Neural cell (in vitro differentiated cells): ENCODE results near the gene DENND4A. TPM values are rescaled to one million over a fixed set of nuclear protein-coding genes. Genes with fewer than 3 reads are reported as not detected.

Source experiments
- H2AFZ ChIP-seq: fragments of 200-600, 300-800 bp; sonication (generic), shearing (Covaris generic); 2 replicates; pipeline ENCODE4 v1.6.0; 2014; ENCODE audit warnings: low read depth, mild to moderate bottlenecking, antibody characterized with exemption, low read length, moderate library complexity
- H3F3A ChIP-seq: fragments of 200-600 bp; shearing (Covaris generic); 2 replicates; pipeline ENCODE4 v1.6.1; 2016; ENCODE audit warnings: mild to moderate bottlenecking, moderate library complexity, mixed read lengths, antibody characterized with exemption, low read length; ENCODE audit not compliant: insufficient read depth, poor library complexity, severe bottlenecking
- H3K27ac ChIP-seq: fragments of 200-600, 300-800 bp; sonication (generic), shearing (Covaris generic); 2 replicates; pipeline ENCODE4 v1.5.1; 2014; ENCODE audit warnings: mild to moderate bottlenecking, low read length, moderate library complexity
- H3K27me3 ChIP-seq: fragments of 300-800, 200-600 bp; sonication (generic), shearing (Covaris generic); 2 replicates; pipeline ENCODE4 v1.6.0; 2014; ENCODE audit warnings: mild to moderate bottlenecking, low read depth, low read length, moderate library complexity; ENCODE audit not compliant: insufficient read depth
- H3K36me3 ChIP-seq: fragments of 300-800, 200-600 bp; sonication (generic), shearing (Covaris generic); 2 replicates; pipeline ENCODE4 v1.5.1; 2014; ENCODE audit warnings: mild to moderate bottlenecking, antibody characterized with exemption, low read length, moderate library complexity; ENCODE audit not compliant: insufficient read depth
- H3K4me2 ChIP-seq: fragments of 300-800, 200-600 bp; sonication (generic), shearing (Covaris generic); 2 replicates; pipeline ENCODE4 v1.6.0; 2014; ENCODE audit warnings: mild to moderate bottlenecking, low read length
- H3K4me3 ChIP-seq: fragments of 300-800, 200-600 bp; sonication (generic), shearing (Covaris generic); 2 replicates; pipeline ENCODE4 v1.5.1; 2014; ENCODE audit warnings: mild to moderate bottlenecking, low read length, moderate library complexity
- H3K79me2 ChIP-seq: fragments of 200-600 bp; shearing (Covaris generic); replicated peaks from 2 replicates; pipeline ENCODE4 v1.6.0; 2014; ENCODE audit warnings: mild to moderate bottlenecking, low read length, moderate library complexity; ENCODE audit not compliant: insufficient read depth
- H3K9ac ChIP-seq: fragments of 300-800, 200-600 bp; sonication (generic), shearing (Covaris generic); 2 replicates; pipeline ENCODE4 v1.6.1; 2016; ENCODE audit warnings: mild to moderate bottlenecking, low read length, mixed read lengths
- H3K9me2 ChIP-seq: fragments of 200-600 bp; shearing (Covaris generic); 2 replicates; pipeline ENCODE4 v1.6.1; 2016; ENCODE audit warnings: mild to moderate bottlenecking, low read length, mixed read lengths; ENCODE audit not compliant: insufficient read depth
- H3K9me3 ChIP-seq: fragments of 200-600, 300-800 bp; sonication (generic), shearing (Covaris generic); 2 replicates; pipeline ENCODE4 v1.6.1; 2016; ENCODE audit warnings: mild to moderate bottlenecking, mixed run types, low read length, moderate library complexity, mixed read lengths
- H4K20me1 ChIP-seq: fragments of 200-600 bp; shearing (Covaris generic); 2 replicates; pipeline ENCODE4 v1.6.1; 2016; ENCODE audit warnings: mild to moderate bottlenecking, mixed run types; ENCODE audit not compliant: insufficient read depth
- EP300 ChIP-seq: fragments of 450-650 bp; conservative IDR thresholded peaks from 2 replicates; pipeline ENCODE4 v1.6.1; 2014; ENCODE audit warnings: antibody characterized with exemption, mild to moderate bottlenecking, moderate library complexity; ENCODE audit not compliant: poor library complexity, severe bottlenecking
- EZH2 ChIP-seq: fragments of 200-600, 300-800 bp; shearing (Covaris generic), sonication (generic); IDR thresholded peaks from 2 replicates; pipeline ENCODE4 v1.6.1; 2014; ENCODE audit warnings: antibody characterized with exemption, low read length, borderline replicate concordance, mild to moderate bottlenecking; ENCODE audit not compliant: insufficient read depth, poor library complexity, severe bottlenecking
- MXI1 ChIP-seq: fragments of 450-650 bp; conservative IDR thresholded peaks from 2 replicates; pipeline ENCODE4 v1.6.1; 2014; ENCODE audit warnings: antibody characterized with exemption, mild to moderate bottlenecking; ENCODE audit not compliant: poor library complexity, severe bottlenecking
- POLR2AphosphoS5 ChIP-seq: IDR thresholded peaks from 2 replicates; pipeline ENCODE4 v1.6.1; 2012
- RAD21 ChIP-seq: fragments of 450-650 bp; conservative IDR thresholded peaks from 2 replicates; pipeline ENCODE4 v1.6.1; 2014; ENCODE audit warnings: antibody characterized with exemption, mild to moderate bottlenecking, moderate library complexity
- SMC3 ChIP-seq: fragments of 450-650 bp; conservative IDR thresholded peaks from 2 replicates; pipeline ENCODE4 v1.6.1; 2014; ENCODE audit warnings: antibody characterized with exemption, mild to moderate bottlenecking, moderate library complexity; ENCODE audit not compliant: poor library complexity
- TAF1 ChIP-seq: IDR thresholded peaks from 2 replicates; pipeline ENCODE4 v1.6.1; 2012; ENCODE audit warnings: low read depth
- polyA plus RNA-seq: library from polyadenylated mRNA; depleted of rRNA; stranded (reverse); fragments of >200 nt; gene quantifications from 2 replicates; pipeline ENCODE4 v1.2.3, GENCODE V29; 2014
- TF ChIP-seq, protein P1 (sequence below): fragments of 450-650 bp; IDR thresholded peaks from 2 replicates; pipeline ENCODE4 v1.5.1; 2014; ENCODE audit warnings: antibody characterized with exemption, mild to moderate bottlenecking, moderate library complexity; ENCODE audit not compliant: poor library complexity, severe bottlenecking
- TF ChIP-seq, protein P2 (sequence below): IDR thresholded peaks from 2 replicates; pipeline ENCODE4 v1.6.1; 2012; ENCODE audit warnings: borderline replicate concordance

DENND4A gene
- polyA plus RNA-seq, 1 donor from 2014 or later, result 7.5 TPM

DNA sequence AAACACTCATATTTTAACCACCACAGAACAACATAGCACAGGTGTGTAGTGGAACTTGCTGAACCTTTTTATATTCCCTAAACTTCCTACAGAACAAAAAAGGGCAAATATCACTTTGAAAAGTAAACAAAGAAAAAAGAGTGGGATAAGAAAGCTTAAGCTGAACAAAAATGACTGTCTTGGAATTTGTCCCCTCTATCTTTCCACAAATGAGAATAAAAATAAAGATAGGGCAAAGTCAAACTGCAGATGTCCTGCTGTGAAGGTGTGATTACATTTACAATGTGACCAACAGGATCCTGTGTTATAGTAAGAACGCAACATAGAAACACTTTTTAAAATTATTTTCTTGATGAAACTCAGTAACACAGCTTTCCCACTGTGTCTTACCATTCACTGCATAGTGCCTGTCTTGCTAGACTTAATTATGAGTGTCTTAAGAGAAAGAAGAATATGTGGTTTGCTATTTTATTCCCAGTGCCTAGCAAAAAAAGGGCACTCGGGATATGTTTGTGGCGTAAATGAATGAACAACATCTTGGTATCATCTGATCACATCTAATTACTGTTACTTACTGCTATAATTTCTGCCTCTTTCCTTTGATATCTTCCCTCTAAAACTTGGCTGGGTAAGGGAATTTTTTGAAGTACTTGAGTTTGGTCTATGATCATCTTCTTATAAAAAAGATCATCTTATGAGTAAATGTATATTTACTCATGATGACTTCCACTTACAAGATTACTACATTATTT is 67.5 kb downstream of the DENND4A start:
- Histone ChIP-seq H2AFZ (no peak overlapping the region), H3K9ac (no peak overlapping the region), H3K27ac (no peak overlapping the region), H3K79me2 (no peaks in the 10 kb centered on the region), H3K4me2 (no peak overlapping the region), H4K20me1 (no peaks in the 10 kb centered on the region), H3K36me3 (no peaks in the 10 kb centered on the region), H3K4me3 (no peak overlapping the region), H3K27me3 (no peaks in the 10 kb centered on the region), H3F3A (no peaks in the 10 kb centered on the region), H3K9me2 (no peaks in the 10 kb centered on the region), H3K9me3 (no peaks in the 10 kb centered on the region)
- no peak for TF ChIP-seq EZH2
- TF ChIP-seq, protein P1, sequence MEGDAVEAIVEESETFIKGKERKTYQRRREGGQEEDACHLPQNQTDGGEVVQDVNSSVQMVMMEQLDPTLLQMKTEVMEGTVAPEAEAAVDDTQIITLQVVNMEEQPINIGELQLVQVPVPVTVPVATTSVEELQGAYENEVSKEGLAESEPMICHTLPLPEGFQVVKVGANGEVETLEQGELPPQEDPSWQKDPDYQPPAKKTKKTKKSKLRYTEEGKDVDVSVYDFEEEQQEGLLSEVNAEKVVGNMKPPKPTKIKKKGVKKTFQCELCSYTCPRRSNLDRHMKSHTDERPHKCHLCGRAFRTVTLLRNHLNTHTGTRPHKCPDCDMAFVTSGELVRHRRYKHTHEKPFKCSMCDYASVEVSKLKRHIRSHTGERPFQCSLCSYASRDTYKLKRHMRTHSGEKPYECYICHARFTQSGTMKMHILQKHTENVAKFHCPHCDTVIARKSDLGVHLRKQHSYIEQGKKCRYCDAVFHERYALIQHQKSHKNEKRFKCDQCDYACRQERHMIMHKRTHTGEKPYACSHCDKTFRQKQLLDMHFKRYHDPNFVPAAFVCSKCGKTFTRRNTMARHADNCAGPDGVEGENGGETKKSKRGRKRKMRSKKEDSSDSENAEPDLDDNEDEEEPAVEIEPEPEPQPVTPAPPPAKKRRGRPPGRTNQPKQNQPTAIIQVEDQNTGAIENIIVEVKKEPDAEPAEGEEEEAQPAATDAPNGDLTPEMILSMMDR, result no peak
- TF ChIP-seq POLR2AphosphoS5, result no peak
- TF ChIP-seq RAD21, result no peak
- no peak for TF ChIP-seq SMC3
- TF ChIP-seq EP300, result no peak
- TF ChIP-seq, protein P2, sequence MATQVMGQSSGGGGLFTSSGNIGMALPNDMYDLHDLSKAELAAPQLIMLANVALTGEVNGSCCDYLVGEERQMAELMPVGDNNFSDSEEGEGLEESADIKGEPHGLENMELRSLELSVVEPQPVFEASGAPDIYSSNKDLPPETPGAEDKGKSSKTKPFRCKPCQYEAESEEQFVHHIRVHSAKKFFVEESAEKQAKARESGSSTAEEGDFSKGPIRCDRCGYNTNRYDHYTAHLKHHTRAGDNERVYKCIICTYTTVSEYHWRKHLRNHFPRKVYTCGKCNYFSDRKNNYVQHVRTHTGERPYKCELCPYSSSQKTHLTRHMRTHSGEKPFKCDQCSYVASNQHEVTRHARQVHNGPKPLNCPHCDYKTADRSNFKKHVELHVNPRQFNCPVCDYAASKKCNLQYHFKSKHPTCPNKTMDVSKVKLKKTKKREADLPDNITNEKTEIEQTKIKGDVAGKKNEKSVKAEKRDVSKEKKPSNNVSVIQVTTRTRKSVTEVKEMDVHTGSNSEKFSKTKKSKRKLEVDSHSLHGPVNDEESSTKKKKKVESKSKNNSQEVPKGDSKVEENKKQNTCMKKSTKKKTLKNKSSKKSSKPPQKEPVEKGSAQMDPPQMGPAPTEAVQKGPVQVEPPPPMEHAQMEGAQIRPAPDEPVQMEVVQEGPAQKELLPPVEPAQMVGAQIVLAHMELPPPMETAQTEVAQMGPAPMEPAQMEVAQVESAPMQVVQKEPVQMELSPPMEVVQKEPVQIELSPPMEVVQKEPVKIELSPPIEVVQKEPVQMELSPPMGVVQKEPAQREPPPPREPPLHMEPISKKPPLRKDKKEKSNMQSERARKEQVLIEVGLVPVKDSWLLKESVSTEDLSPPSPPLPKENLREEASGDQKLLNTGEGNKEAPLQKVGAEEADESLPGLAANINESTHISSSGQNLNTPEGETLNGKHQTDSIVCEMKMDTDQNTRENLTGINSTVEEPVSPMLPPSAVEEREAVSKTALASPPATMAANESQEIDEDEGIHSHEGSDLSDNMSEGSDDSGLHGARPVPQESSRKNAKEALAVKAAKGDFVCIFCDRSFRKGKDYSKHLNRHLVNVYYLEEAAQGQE, result no peak

DNA sequence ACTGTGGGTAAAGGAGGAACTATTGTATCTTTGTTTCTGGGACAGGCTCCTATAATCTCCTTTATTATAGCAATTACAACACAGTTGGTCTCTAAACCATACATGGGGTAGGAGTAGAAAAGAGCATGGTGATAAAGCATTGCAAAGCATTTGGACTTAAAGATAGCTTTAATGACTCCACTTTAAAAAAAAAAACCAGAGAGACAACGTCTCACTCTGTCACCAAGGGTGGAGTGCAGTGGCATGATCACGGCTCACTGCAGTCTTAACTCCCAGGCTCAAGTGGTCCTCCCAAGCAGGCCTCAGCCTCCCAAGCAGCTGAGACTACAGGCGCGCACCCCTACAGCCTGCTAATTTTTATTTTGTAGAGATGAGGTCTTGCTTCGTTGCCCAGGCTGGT is 68.2 kb downstream of the DENND4A start:
- no peaks in the 10 kb centered on the region for H4K20me1 ChIP-seq
- TF ChIP-seq RAD21 (no peak), POLR2AphosphoS5 (no peak), EZH2 (no peak), MXI1 (no peak), EP300 (no peak), TAF1 (no peak), SMC3 (no peak)
- TF ChIP-seq, protein P2, result no peak
- TF ChIP-seq, protein P1, result no peak
- H2AFZ ChIP-seq, result no peak overlapping the region
- H3K9me2 ChIP-seq, result no peaks in the 10 kb centered on the region
- H3F3A ChIP-seq, result no peaks in the 10 kb centered on the region
- H3K27ac ChIP-seq, result no peak overlapping the region
- H3K36me3 ChIP-seq, result no peaks in the 10 kb centered on the region
- no peak overlapping the region for H3K9ac ChIP-seq
- H3K27me3 ChIP-seq, result no peaks in the 10 kb centered on the region
- no peak overlapping the region for H3K4me3 ChIP-seq
- no peaks in the 10 kb centered on the region for H3K9me3 ChIP-seq
- no peak overlapping the region for H3K4me2 ChIP-seq
- H3K79me2 ChIP-seq, result no peaks in the 10 kb centered on the region
